HUDEP-2 (cell line): Measurements from ENCODE around the gene PYROXD2.
"Not testable (repeated sequence)": the region's sequence is repeated elsewhere in the genome, so short reads cannot be mapped to it uniquely, and the experiment has no call there.

ENCODE experiments used
- DNase-seq, 76 experiments: peaks; one replicate each; lab custom pipeline; 2025; ENCODE audit not compliant: unreplicated experiment in 76 of 76; lab: John Stamatoyannopoulos, UW

The PYROXD2 gene

GRCh38 chr10:98396096-98397063 lies 18.6 kb downstream of the PYROXD2 start:
- DNase-seq: no peak

GRCh38 chr10:98394851-98395440 lies 20.0 kb downstream of the PYROXD2 start:
- no peak for DNase-seq

GRCh38 chr10:98391578-98391991 lies 23.4 kb downstream of the PYROXD2 start:
- DNase-seq: no peak

DNA sequence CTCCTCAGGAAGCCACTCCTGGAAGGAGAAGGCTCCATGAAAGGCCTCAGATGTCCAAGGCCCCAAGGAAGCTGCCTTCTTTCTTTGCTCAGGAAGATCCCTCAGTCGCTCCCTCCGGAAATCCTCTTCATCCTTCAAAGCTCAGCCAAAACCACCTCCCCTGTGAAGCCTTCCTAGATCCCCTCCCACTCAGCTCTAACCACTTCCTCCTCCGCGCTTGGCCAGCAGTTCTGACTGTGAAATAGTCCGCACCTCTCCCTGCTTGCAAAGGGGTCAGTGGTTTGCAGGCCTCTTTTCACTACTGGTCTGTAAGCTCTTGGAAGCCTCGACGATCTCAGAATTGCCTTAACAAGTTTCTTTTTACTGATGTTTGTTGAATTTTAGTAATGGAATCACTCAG lies 23.9 kb downstream of the PYROXD2 start:
- DNase-seq: no peak

DNA sequence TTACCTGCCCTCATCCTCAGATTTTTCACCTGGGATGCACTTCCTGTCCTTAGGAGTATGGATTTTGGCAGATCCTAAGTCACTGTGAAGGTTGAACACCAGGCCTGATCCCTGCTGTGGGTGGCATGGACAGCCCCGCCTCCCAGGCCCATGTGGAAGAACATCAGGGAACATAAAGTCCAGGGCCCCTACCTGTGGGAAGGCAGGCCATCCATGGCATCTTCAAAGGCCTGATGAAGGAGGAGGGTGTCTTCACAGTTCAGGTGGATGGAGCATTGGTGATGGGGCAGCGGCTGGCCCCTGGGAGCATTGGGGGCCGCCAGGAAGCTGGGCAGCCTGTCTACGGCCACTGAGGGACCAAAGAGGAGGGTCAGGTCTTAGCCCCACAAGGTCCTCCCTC lies 24.6 kb downstream of the PYROXD2 start:
- no peak for DNase-seq

GRCh38 chr10:98389398-98389797 lies 25.6 kb downstream of the PYROXD2 start:
- DNase-seq: no peak

DNA sequence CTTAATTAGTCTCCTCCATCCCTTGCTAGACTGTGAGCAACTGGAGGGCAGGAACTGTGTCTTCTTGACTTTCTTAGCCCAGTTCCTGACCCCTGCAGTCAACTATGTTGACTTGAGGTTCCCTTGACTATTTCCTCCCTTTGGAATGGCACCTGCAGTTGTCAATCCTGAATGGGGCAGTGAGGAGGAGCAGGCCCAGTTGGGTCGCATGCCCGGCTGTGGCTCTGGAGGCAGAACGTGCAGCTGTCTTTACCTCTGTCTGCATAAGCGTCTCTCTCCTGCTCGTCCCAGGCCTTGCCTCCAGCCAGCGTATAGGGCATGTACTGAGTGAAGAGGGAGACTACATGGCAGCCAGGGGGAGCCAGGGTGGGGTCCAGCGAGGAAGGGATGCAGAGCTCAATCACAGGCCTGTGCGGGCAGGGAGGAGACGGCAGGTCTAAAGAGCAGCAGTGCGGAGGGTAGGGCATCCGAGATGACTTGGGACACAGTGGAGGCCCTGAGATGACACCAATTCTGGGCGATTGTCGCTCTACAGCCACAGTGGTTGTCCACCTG lies 26.8 kb downstream of the PYROXD2 start:
- peak in 11 of 76 experiments; percentile 1 to 20 (median 9) for DNase-seq

- no peak for DNase-seq
Measured at GRCh38 chr10:98384531-98385133, 30.4 kb downstream of the PYROXD2 start.

- no peak for DNase-seq
Measured at GRCh38 chr10:98383869-98384268, 31.1 kb downstream of the PYROXD2 start.

DNA sequence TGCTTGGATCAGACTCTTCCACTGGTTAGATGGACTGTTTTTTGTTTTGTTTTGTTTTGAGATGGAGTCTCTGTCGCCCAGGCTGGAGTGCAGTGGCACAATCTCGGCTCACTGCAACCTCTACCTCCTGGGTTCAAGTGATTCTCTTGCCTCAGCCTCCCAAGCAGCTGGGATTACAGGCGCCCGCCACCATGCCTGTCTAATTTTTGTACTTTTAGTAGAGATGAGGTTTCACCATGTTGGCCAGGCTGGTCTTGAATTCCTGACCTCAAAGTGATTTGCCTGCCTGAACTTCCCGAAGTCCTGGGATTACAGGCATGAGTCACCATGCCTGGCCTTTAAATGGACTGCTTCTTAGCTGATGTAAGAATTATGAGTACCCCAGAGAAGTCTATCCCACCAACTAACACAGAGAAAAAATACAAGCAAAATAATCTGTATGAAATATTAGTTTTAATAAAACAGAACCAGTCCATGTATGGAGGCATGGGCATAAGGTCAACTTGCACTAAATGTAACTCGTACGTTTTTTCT lies 31.8 kb downstream of the PYROXD2 start:
- DNase-seq: not testable (repeated sequence)

- no peak for DNase-seq
Measured at GRCh38 chr10:98382691-98383101, 32.3 kb downstream of the PYROXD2 start.

- peak in 1 of 76 experiments; percentile 16 for DNase-seq
Measured at GRCh38 chr10:98380493-98381339, 34.3 kb downstream of the PYROXD2 start.

GRCh38 chr10:98378722-98379121 lies 36.3 kb downstream of the PYROXD2 start:
- no peak for DNase-seq

DNA sequence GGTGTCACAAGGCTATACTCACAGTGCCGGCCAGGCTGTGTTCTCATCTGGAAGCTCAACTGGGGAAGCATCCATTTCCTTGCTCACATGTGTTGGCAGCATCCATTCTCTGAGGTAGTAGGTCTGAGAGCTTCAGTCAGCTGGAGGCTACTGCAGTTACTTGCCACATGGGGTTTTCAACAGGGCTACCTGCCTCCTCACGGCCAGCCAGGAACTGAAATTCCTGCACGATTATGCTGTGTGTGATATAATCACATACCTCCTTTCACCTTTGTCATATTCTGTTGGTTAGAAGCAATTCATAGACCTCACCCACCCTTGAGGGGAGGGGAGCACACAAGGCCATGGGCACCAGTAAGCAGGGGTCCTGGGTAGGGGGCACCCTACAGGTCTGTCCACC lies 37.4 kb downstream of the PYROXD2 start:
- no peak for DNase-seq

- DNase-seq: no peak
Measured at GRCh38 chr10:98377001-98377400, 38.0 kb downstream of the PYROXD2 start.

DNA sequence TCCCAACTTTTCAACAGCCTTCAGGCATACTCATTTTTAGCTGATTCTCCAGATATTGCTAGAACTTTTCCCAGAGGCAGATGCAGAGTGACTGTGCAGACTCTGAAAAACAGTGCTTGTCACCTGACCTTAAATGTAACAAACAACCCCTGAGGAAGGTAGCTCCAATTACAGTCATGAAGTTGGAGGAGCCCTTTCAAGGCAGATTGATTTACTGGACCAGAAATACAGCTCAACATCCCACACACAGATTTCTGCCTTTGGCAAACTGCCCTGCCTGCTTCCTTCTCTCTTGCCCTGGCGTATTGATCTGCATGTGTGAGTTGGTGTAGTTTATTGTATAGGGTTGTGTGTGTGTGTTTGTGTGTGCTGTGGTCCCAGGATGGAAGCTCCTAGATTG lies 38.5 kb downstream of the PYROXD2 start:
- no peak for DNase-seq

GRCh38 chr10:98374217-98374985 lies 40.6 kb downstream of the PYROXD2 start:
- no peak for DNase-seq

GRCh38 chr10:98373260-98374040 lies 41.5 kb downstream of the PYROXD2 start:
- DNase-seq: no peak
